GM19324 (cell line): Measurements from ENCODE around the gene SHISA2.

Experiments used
- ATAC-seq: cut with Tn5 transposase; IDR thresholded peaks from one replicate; pipeline ENCODE4 v1.9.1; 2021; ENCODE audit warnings: mild to moderate bottlenecking, moderate library complexity; ENCODE audit not compliant: unreplicated experiment, low FRiP score

The SHISA2 gene

GRCh38 chr13:26050568-26051230, 1.1 kb downstream of the SHISA2 start:
- no peak for ATAC-seq

GRCh38 chr13:26048741-26049140, 3.1 kb downstream of the SHISA2 start:
- no peak for ATAC-seq

- ATAC-seq: no peak
Measured at GRCh38 chr13:26047040-26047439, 4.8 kb downstream of the SHISA2 start.

GRCh38 chr13:26046639-26047038, 5.2 kb downstream of the SHISA2 start:
- ATAC-seq: no peak

GRCh38 chr13:26045142-26045541, 6.7 kb downstream of the SHISA2 start:
- ATAC-seq: no peak

- ATAC-seq: no peak
Measured at GRCh38 chr13:26042785-26043184, 9.0 kb downstream of the SHISA2 start.

GRCh38 chr13:26041444-26041843, 10.4 kb downstream of the SHISA2 start:
- no peak for ATAC-seq

- ATAC-seq: no peak
Measured at GRCh38 chr13:26038931-26039475, 12.8 kb downstream of the SHISA2 start.

GRCh38 chr13:26037302-26037701, 14.5 kb downstream of the SHISA2 start:
- ATAC-seq: no peak

GRCh38 chr13:26036383-26036782, 15.4 kb downstream of the SHISA2 start:
- ATAC-seq: no peak

GRCh38 chr13:26034018-26034417, 17.8 kb downstream of the SHISA2 start:
- ATAC-seq: no peak

- ATAC-seq: no peak
Measured at GRCh38 chr13:26030331-26030730, 21.5 kb downstream of the SHISA2 start.

- ATAC-seq: no peak
Measured at GRCh38 chr13:26029581-26030136, 22.2 kb downstream of the SHISA2 start.

GRCh38 chr13:26026211-26026610, 25.6 kb downstream of the SHISA2 start:
- no peak for ATAC-seq

GRCh38 chr13:26025771-26026170, 26.0 kb downstream of the SHISA2 start:
- ATAC-seq: no peak

GRCh38 chr13:26025196-26025595, 26.6 kb downstream of the SHISA2 start:
- no peak for ATAC-seq

- no peak for ATAC-seq
Measured at GRCh38 chr13:26024558-26024957, 27.3 kb downstream of the SHISA2 start.

- no peak for ATAC-seq
Measured at GRCh38 chr13:26022538-26023292, 29.1 kb downstream of the SHISA2 start.

GRCh38 chr13:26021956-26022355, 29.9 kb downstream of the SHISA2 start:
- ATAC-seq: no peak

- no peak for ATAC-seq
Measured at GRCh38 chr13:26021516-26021915, 30.3 kb downstream of the SHISA2 start.

- no peak for ATAC-seq
Measured at GRCh38 chr13:26020891-26021290, 30.9 kb downstream of the SHISA2 start.
